ENCODE measurements around the gene NRXN3.
"Not testable (repeated sequence)": the region's sequence is repeated elsewhere in the genome, so short reads cannot be mapped to it uniquely, and the experiment has no call there.

NRXN3 gene

GRCh38 chr14:79730953-79731352 lies 1560.8 kb downstream of the NRXN3 start:
- no peak for DNase-seq

GRCh38 chr14:79732911-79733655 lies 1562.9 kb downstream of the NRXN3 start:
- no peak for DNase-seq

- DNase-seq, result no peak
These were observed 1564.0 kb downstream of the NRXN3 start for GRCh38 chr14:79734151-79734550.

GRCh38 chr14:79734656-79735055 lies 1564.5 kb downstream of the NRXN3 start:
- no peak for DNase-seq

GRCh38 chr14:79735121-79735520 lies 1564.9 kb downstream of the NRXN3 start:
- no peak for DNase-seq

- no peak for DNase-seq
These were observed 1570.0 kb downstream of the NRXN3 start for GRCh38 chr14:79740066-79740601.

- DNase-seq, result no peak
These were observed 1572.0 kb downstream of the NRXN3 start for GRCh38 chr14:79742142-79742541.

GRCh38 chr14:79745046-79745445 lies 1574.9 kb downstream of the NRXN3 start:
- DNase-seq, result no peak

- DNase-seq, result no peak
These were observed 1578.9 kb downstream of the NRXN3 start for GRCh38 chr14:79749065-79749464.

GRCh38 chr14:79758985-79759384 lies 1588.8 kb downstream of the NRXN3 start:
- no peak for DNase-seq

GRCh38 chr14:79764323-79764722 lies 1594.2 kb downstream of the NRXN3 start:
- no peak for DNase-seq

- DNase-seq, result no peak
These were observed 1596.3 kb downstream of the NRXN3 start for GRCh38 chr14:79766511-79766910.

GRCh38 chr14:79767251-79767650 lies 1597.1 kb downstream of the NRXN3 start:
- DNase-seq, result no peak

GRCh38 chr14:79767721-79768120 lies 1597.5 kb downstream of the NRXN3 start:
- not testable (repeated sequence) for DNase-seq

- no peak for DNase-seq
These were observed 1611.7 kb downstream of the NRXN3 start for GRCh38 chr14:79781882-79782281.

GRCh38 chr14:79783041-79783440 lies 1612.9 kb downstream of the NRXN3 start:
- no peak for DNase-seq

- no peak for DNase-seq
These were observed 1616.3 kb downstream of the NRXN3 start for GRCh38 chr14:79786522-79786921.

GRCh38 chr14:79788346-79788745 lies 1618.2 kb downstream of the NRXN3 start:
- no peak for DNase-seq

GRCh38 chr14:79791055-79791732 lies 1621.0 kb downstream of the NRXN3 start:
- no peak for DNase-seq

GRCh38 chr14:79802093-79802492 lies 1631.9 kb downstream of the NRXN3 start:
- DNase-seq, result no peak

- no peak for DNase-seq
These were observed 1635.5 kb downstream of the NRXN3 start for GRCh38 chr14:79805636-79806035.

- no peak for DNase-seq
These were observed 1639.9 kb downstream of the NRXN3 start for GRCh38 chr14:79809849-79810612.

GRCh38 chr14:79820866-79821535 lies 1650.8 kb downstream of the NRXN3 start:
- no peak for DNase-seq
